Keratinocyte (primary cell): Measurements from ENCODE around the gene TXN2. TPM values are rescaled to one million over a fixed set of nuclear protein-coding genes. Genes with fewer than 3 reads are reported as not detected.

ENCODE experiments used
- DNase-seq: peaks from one replicate; pipeline ENCODE4 v3.0.0-alpha.2; 2011; ENCODE audit warnings: low read depth, missing footprints, low spot score
- FAIRE-seq: peaks from 2 replicates; lab custom pipeline; 2011; peaks lifted over from hg19 to GRCh38; lab: Jason Lieb, UNC
- H2AFZ ChIP-seq: 2 replicates; pipeline ENCODE4 v1.6.0; 2012; ENCODE audit warnings: low read length, control low read depth, inconsistent platforms; ENCODE audit not compliant: control insufficient read depth
- H3K27ac ChIP-seq: 2 replicates; pipeline ENCODE4 v1.5.1; 2011; ENCODE audit warnings: low read length; ENCODE audit not compliant: control insufficient read depth, insufficient read depth
- H3K27me3 ChIP-seq: 3 replicates; pipeline ENCODE4 v1.6.0; 2011; ENCODE audit warnings: low read length; ENCODE audit not compliant: control insufficient read depth, insufficient read depth; ENCODE audit errors: extremely low read depth
- H3K36me3 ChIP-seq, 2 experiments: 2 replicates in 1 of 2; 3 replicates in 1 of 2; pipeline ENCODE4 v1.5.1; 2011; ENCODE audit warnings: low read length in 2 of 2, mild to moderate bottlenecking in 1 of 2; ENCODE audit not compliant: control insufficient read depth in 2 of 2, insufficient read depth in 2 of 2; ENCODE audit errors: extremely low read depth in 1 of 2
- H3K4me1 ChIP-seq: 3 replicates; pipeline ENCODE4 v1.5.1; 2011; ENCODE audit warnings: low read length; ENCODE audit not compliant: control insufficient read depth, insufficient read depth; ENCODE audit errors: extremely low read depth
- H3K4me2 ChIP-seq: 3 replicates; pipeline ENCODE4 v1.6.0; 2011; ENCODE audit warnings: low read depth, low read length; ENCODE audit not compliant: control insufficient read depth, insufficient read depth; ENCODE audit errors: extremely low read depth
- H3K4me3 ChIP-seq, 3 experiments: fragments of 200-600 bp in 1 of 3; sonication (generic) in 1 of 3; 2 replicates in 2 of 3; 3 replicates in 1 of 3; pipeline ENCODE4 v1.5.1; 2011 to 2016; ENCODE audit warnings: low read length in 3 of 3, mild to moderate bottlenecking in 3 of 3, control low read depth in 2 of 3, inconsistent platforms in 1 of 3, low read depth in 1 of 3, mixed read lengths in 1 of 3, mixed run types in 1 of 3, moderate library complexity in 1 of 3; ENCODE audit not compliant: control insufficient read depth in 2 of 3, insufficient read depth in 2 of 3; ENCODE audit errors: extremely low read depth in 1 of 3
- H3K79me2 ChIP-seq: 2 replicates; pipeline ENCODE4 v1.6.0; 2012; ENCODE audit warnings: low read length; ENCODE audit not compliant: control insufficient read depth, insufficient read depth
- H3K9ac ChIP-seq: 3 replicates; pipeline ENCODE4 v1.6.0; 2011; ENCODE audit warnings: low read length; ENCODE audit not compliant: control insufficient read depth, insufficient read depth; ENCODE audit errors: extremely low read depth
- H3K9me1 ChIP-seq: 3 replicates; pipeline ENCODE4 v1.6.0; 2011; ENCODE audit warnings: low read length; ENCODE audit not compliant: control insufficient read depth, insufficient read depth; ENCODE audit errors: extremely low read depth
- H3K9me3 ChIP-seq: 2 replicates; pipeline ENCODE4 v1.5.1; 2012; ENCODE audit warnings: low read depth, low read length; ENCODE audit not compliant: control insufficient read depth
- H4K20me1 ChIP-seq: 3 replicates; pipeline ENCODE4 v1.6.0; 2011; ENCODE audit warnings: low read length; ENCODE audit not compliant: control insufficient read depth, insufficient read depth; ENCODE audit errors: extremely low read depth
- CTCF ChIP-seq, 3 experiments: IDR thresholded peaks in 1 of 3; conservative IDR thresholded peaks in 1 of 3; optimal IDR thresholded peaks in 1 of 3; 2 replicates in 2 of 3; 3 replicates in 1 of 3; pipeline versions ENCODE3 to v1.5.1; 2011; ENCODE audit warnings: low read length in 3 of 3, mild to moderate bottlenecking in 3 of 3, moderate library complexity in 2 of 3, control low read depth in 1 of 3, inconsistent platforms in 1 of 3; ENCODE audit not compliant: insufficient read depth in 2 of 3; ENCODE audit errors: extremely low read depth in 1 of 3
- EZH2 ChIP-seq: IDR thresholded peaks from one replicate; pipeline ENCODE4 v1.6.1; 2012; ENCODE audit warnings: inconsistent platforms, mild to moderate bottlenecking, low read length, moderate library complexity
- dilution Hi-C: fragments of 300-500 bp; cut with MboI; formaldehyde crosslinking; loops from one replicate; pipeline ENCODE4 v1.7.0; 2020; ENCODE audit warnings: low sequenced_read_pairs; ENCODE audit not compliant: extremely low pct_ligation_motif_present
- polyA plus RNA-seq, 5 experiments: library from polyadenylated mRNA; depleted of rRNA in 3 of 5; stranded (reverse) in 3 of 5; stranded (forward) in 1 of 5; unstranded in 1 of 5; fragments of >200 nt; gene quantifications; 1 replicate in 1 of 5; 2 replicates in 3 of 5; 3 replicates in 1 of 5; pipeline versions ENCODE4 v1.2.1 to v1.2.3, GENCODE V29; 2011 to 2012; ENCODE audit warnings: missing spikeins in 2 of 5, low read depth in 1 of 5, low replicate concordance in 1 of 5

The TXN2 gene
- polyA plus RNA-seq, 1 donor (not counting 4 experiments of a cell fraction or from before 2014, with no cell fraction given): 95.9 TPM

- Histone ChIP-seq H3K36me3 (no peaks in the 10 kb centered on the region), H3K9me3 (no peaks in the 10 kb centered on the region), H3K27ac (no peak overlapping the region), H3K9ac (no peak overlapping the region), H3K4me2 (no peak overlapping the region), H4K20me1 (no peaks in the 10 kb centered on the region), H3K9me1 (no peaks in the 10 kb centered on the region), H3K79me2 (no peaks in the 10 kb centered on the region), H3K27me3 (no peaks in the 10 kb centered on the region), H2AFZ (no peak overlapping the region), H3K4me1 (peaks cover 16% of the 10 kb centered on the region), H3K4me3 (no peak overlapping the region)
- FAIRE-seq (no peak), DNase-seq (no peak)
- TF ChIP-seq CTCF (optimal IDR thresholded peaks at IDR 0.05 in 1 of 3, IDR thresholded peaks at IDR 0.05 in 1 of 3, conservative IDR thresholded peaks at IDR 0.05 in 1 of 3; ENCODE audit: extremely low read depth in 1 of 3, insufficient read depth in 2 of 3, low read length in 3 of 3): no peak
- TF ChIP-seq EZH2: no peak
- dilution Hi-C loops: no loop called here
Observed at GRCh38 chr22:36433318-36434231, 47.9 kb downstream of the TXN2 start.

- Histone ChIP-seq H3K9me3 (no peaks in the 10 kb centered on the region), H3K4me3 (no peak overlapping the region), H3K9me1 (no peaks in the 10 kb centered on the region), H3K79me2 (no peaks in the 10 kb centered on the region), H3K27me3 (no peaks in the 10 kb centered on the region), H3K27ac (no peak overlapping the region), H4K20me1 (no peaks in the 10 kb centered on the region), H3K36me3 (no peaks in the 10 kb centered on the region), H3K4me1 (peaks cover 16% of the 10 kb centered on the region), H2AFZ (no peak overlapping the region), H3K9ac (no peak overlapping the region), H3K4me2 (no peak overlapping the region)
- dilution Hi-C loops: no loop called here
- no peak for FAIRE-seq
- no peak for DNase-seq
- no peak for TF ChIP-seq CTCF (optimal IDR thresholded peaks at IDR 0.05 in 1 of 3, IDR thresholded peaks at IDR 0.05 in 1 of 3, conservative IDR thresholded peaks at IDR 0.05 in 1 of 3; ENCODE audit: extremely low read depth in 1 of 3, insufficient read depth in 2 of 3, low read length in 3 of 3)
- no peak for TF ChIP-seq EZH2
Observed at GRCh38 chr22:36432592-36433317, 48.7 kb downstream of the TXN2 start.
